ENCODE data around the gene RBM33. TPM values are rescaled to one million over a fixed set of nuclear protein-coding genes. Genes with fewer than 3 reads are reported as not detected.

RBM33 gene
- total and polyA plus RNA-seq, 9 of the 15 experiments (the other 6 are each of a cell fraction or from before 2014, with no cell fraction given), result 4.4 to 80.7 (median 27.3) TPM

- Histone ChIP-seq H3K36me3 (ENCODE audit: control insufficient read depth, insufficient read depth, low read length) (no peaks in the 10 kb centered on the region), H3K4me1 (replicated peaks in 1 of 2; ENCODE audit: control insufficient read depth in 2 of 2, insufficient read depth in 2 of 2, low read length in 2 of 2) (peaks cover 0 to 8% of the 10 kb centered on the region in 2 experiments; a peak in 2 of 5 replicates), H3K27ac (ENCODE audit: extremely low read depth, low read depth, low read length) (no peak overlapping the region), H4K20me1 (replicated peaks; ENCODE audit: control insufficient read depth, insufficient read depth, low read length) (0 out of 2 replicates have a peak, but pooled peaks cover 3% of the 10 kb centered on the region), H3K4me2 (ENCODE audit: insufficient read depth, low read length) (no peak overlapping the region), H3K79me2 (ENCODE audit: control insufficient read depth, insufficient read depth, low read length) (no peaks in the 10 kb centered on the region), H3K9ac (ENCODE audit: insufficient read depth in 1 of 2, low read depth in 2 of 2, low read length in 2 of 2) (no peak overlapping the region), H3K9me3 (replicated peaks; ENCODE audit: control insufficient read depth, insufficient read depth, low read depth, low read length) (no peaks in the 10 kb centered on the region), H3K27me3 (ENCODE audit: control insufficient read depth in 2 of 2, insufficient read depth in 2 of 2, low read length in 2 of 2) (peaks cover 57 to 66% of the 10 kb centered on the region in 2 experiments), H3K9me1 (ENCODE audit: control insufficient read depth, insufficient read depth, low read length) (no peaks in the 10 kb centered on the region), H3K4me3 (no peak overlapping the region), H2AFZ (ENCODE audit: low read depth, low read length) (0 out of 2 replicates have a peak overlapping the region, but pooled peaks have one; percentile 30)
- POLR2A ChIA-PET, result interaction anchor here (1.0 to 1.2 kb wide), 2 partner anchors 10 to 39 kb away, joined by 4 read pairs; no protein-coding TSS in a partner anchor
- FAIRE-seq (no peak), ATAC-seq (peak; percentile 20; the same call in 2 of the 3 replicates), DNase-seq (ENCODE audit: extremely low read depth in 1 of 4, low spot score in 3 of 4) (no peak)
- intact Hi-C loops (cut with micrococcal nuclease) (no loop called here), in situ Hi-C loops (cut with MboI) (no loop called here)
- WGBS (ENCODE audit: insufficient coverage, low coverage, missing lambda C conversion rate), result 3% methylated on average over 19 of the region's 19 CpGs
- BruUV-seq (replicated peaks), result no TSS peak
- CTCF ChIA-PET (ENCODE audit: low intra/inter-chr PET ratio), result no interaction called here
- TF ChIP-seq UBTF (IDR thresholded peaks at IDR 0.05; ENCODE audit: borderline replicate concordance in 1 of 2, low read depth in 2 of 2, low read length in 2 of 2) (no peak), RAD51 (IDR thresholded peaks at IDR 0.05; ENCODE audit: borderline replicate concordance, low read depth) (peak; percentile 58; the same call in 1 of the 2 replicates), ATF6 (CRISPR knock-in tag; IDR thresholded peaks at IDR 0.05) (no peak), ZFX (CRISPR knock-in tag; IDR thresholded peaks at IDR 0.05) (0 out of 2 replicates have a peak, but pooled peaks have one; percentile 25), ESRRB (CRISPR knock-in tag; IDR thresholded peaks at IDR 0.05; ENCODE audit: borderline replicate concordance) (no peak), EHMT2 (IDR thresholded peaks at IDR 0.05) (no peak), RBFOX2 (IDR thresholded peaks at IDR 0.05; ENCODE audit: low read depth, low read length) (no peak), U2AF2 (optimal IDR thresholded peaks at IDR 0.05; ENCODE audit: low read depth, low read length) (no peak), ZNF12 (CRISPR knock-in tag; IDR thresholded peaks at IDR 0.05) (peak; percentile 55; the same call in 1 of the 2 replicates), MAX (CRISPR knock-in tag; IDR thresholded peaks at IDR 0.05) (peak; percentile 64; the same call in 1 of the 2 replicates), SPI1 (IDR thresholded peaks at IDR 0.05; ENCODE audit: borderline replicate concordance, low read depth, low read length) (no peak)
These were observed 41.1 kb upstream of the RBM33 start for GRCh38 chr7:155603205-155603857.

All from K562 (cell line).